H1 (cell line): Measurements from ENCODE around the gene OSBPL6. TPM values are rescaled to one million over a fixed set of nuclear protein-coding genes. Genes with fewer than 3 reads are reported as not detected.

ENCODE experiments used
- CTCF ChIA-PET: fragments of 300-600 bp; sonication (Branson Sonifier 250); formaldehyde crosslinking; loops from one replicate; lab custom pipeline; 2021; ENCODE audit not compliant: partially characterized antibody; lab: Charles Lee
- POLR2A ChIA-PET: fragments of 300-600 bp; sonication (Branson Sonifier 250); formaldehyde crosslinking; loops from one replicate; lab custom pipeline; 2021; ENCODE audit warnings: inconsistent platforms; ENCODE audit not compliant: partially characterized antibody; lab: Charles Lee
- DNase-seq, 2 experiments: peaks; one replicate each; pipeline versions ENCODE4 v3.0.0 to v3.0.0-alpha.2; 2010 to 2022; ENCODE audit warnings: low spot score in 2 of 2, low read depth in 1 of 2, mixed read lengths in 1 of 2
- FAIRE-seq: peaks from 2 replicates; lab custom pipeline; 2011; peaks lifted over from hg19 to GRCh38; lab: Jason Lieb, UNC
- H2AFZ ChIP-seq: 2 replicates; pipeline ENCODE4 v1.8.1; 2012; ENCODE audit warnings: low read length, inconsistent platforms
- H2AK5ac ChIP-seq: 2 replicates; pipeline ENCODE4 v1.6.1; 2013; ENCODE audit warnings: low read depth, low read length
- H2BK120ac ChIP-seq: replicated peaks from 2 replicates; pipeline ENCODE3; 2013; ENCODE audit warnings: low read depth, low read length, inconsistent platforms
- H2BK12ac ChIP-seq: 2 replicates; pipeline ENCODE4 v1.6.1; 2013; ENCODE audit warnings: low read depth, low read length
- H2BK15ac ChIP-seq: 2 replicates; pipeline ENCODE4 v1.6.1; 2013; ENCODE audit warnings: low read length
- H2BK20ac ChIP-seq: 2 replicates; pipeline ENCODE4 v1.6.1; 2013; ENCODE audit warnings: low read length
- H2BK5ac ChIP-seq: 2 replicates; pipeline ENCODE4 v1.6.1; 2013; ENCODE audit warnings: low read depth, low read length
- H3K14ac ChIP-seq: 2 replicates; pipeline ENCODE4 v1.6.1; 2013; ENCODE audit warnings: inconsistent platforms; ENCODE audit not compliant: insufficient read length
- H3K18ac ChIP-seq: 2 replicates; pipeline ENCODE4 v1.6.1; 2013; ENCODE audit warnings: low read length; ENCODE audit errors: extremely low read depth
- H3K23ac ChIP-seq: 2 replicates; pipeline ENCODE4 v1.6.1; 2013; ENCODE audit warnings: inconsistent platforms; ENCODE audit not compliant: insufficient read length
- H3K23me2 ChIP-seq: 2 replicates; pipeline ENCODE4 v1.6.1; 2013; ENCODE audit warnings: low read depth, low read length
- H3K27ac ChIP-seq: 2 replicates; pipeline ENCODE4 v1.6.1; 2011; ENCODE audit warnings: low read depth, low read length, inconsistent platforms
- H3K27me3 ChIP-seq, 4 experiments: replicated peaks in 1 of 4; 1 replicate in 1 of 4; 2 replicates in 3 of 4; pipeline versions ENCODE4 v1.6.1 to v1.8.1; 2011 to 2013; ENCODE audit warnings: low read length in 3 of 4, mild to moderate bottlenecking in 3 of 4, inconsistent platforms in 2 of 4, mixed read lengths in 2 of 4, moderate library complexity in 1 of 4; ENCODE audit not compliant: control insufficient read depth in 3 of 4, insufficient read depth in 3 of 4; ENCODE audit errors: extremely low read depth in 1 of 4
- H3K36me3 ChIP-seq, 4 experiments: 2 replicates each; pipeline versions ENCODE4 v1.6.1 to v1.8.1; 2011 to 2013; ENCODE audit warnings: mild to moderate bottlenecking in 4 of 4, low read length in 3 of 4, moderate library complexity in 2 of 4, control low read depth in 1 of 4, inconsistent platforms in 1 of 4; ENCODE audit not compliant: insufficient read depth in 4 of 4, control insufficient read depth in 2 of 4
- H3K4ac ChIP-seq: replicated peaks from 2 replicates; pipeline ENCODE3; 2013; ENCODE audit warnings: low read length, low read depth, mixed read lengths, inconsistent platforms; ENCODE audit not compliant: insufficient read length
- H3K4me1 ChIP-seq, 4 experiments: replicated peaks in 1 of 4; 1 replicate in 1 of 4; 2 replicates in 3 of 4; pipeline versions ENCODE4 v1.6.1 to v1.8.1; 2011 to 2013; ENCODE audit warnings: low read length in 3 of 4, inconsistent platforms in 2 of 4, mixed read lengths in 1 of 4; ENCODE audit not compliant: insufficient read depth in 4 of 4, control insufficient read depth in 3 of 4
- H3K4me2 ChIP-seq, 2 experiments: 2 replicates each; pipeline versions ENCODE4 v1.6.1 to v1.8.1; 2011 to 2013; ENCODE audit warnings: low read depth in 2 of 2, low read length in 2 of 2, control low read depth in 1 of 2, inconsistent platforms in 1 of 2, mild to moderate bottlenecking in 1 of 2; ENCODE audit not compliant: insufficient read depth in 1 of 2
- H3K4me3 ChIP-seq, 4 experiments: fragments of 200-600, 300-600 bp in 1 of 4; sonication (generic), shearing (Covaris generic), sonication (Bioruptor Twin) in 1 of 4; 2 replicates each; pipeline versions ENCODE4 v1.5.1 to v1.8.1; 2011 to 2016; ENCODE audit warnings: low read length in 4 of 4, low read depth in 3 of 4, control low read depth in 2 of 4, inconsistent platforms in 2 of 4, mild to moderate bottlenecking in 2 of 4, mixed read lengths in 1 of 4, moderate library complexity in 1 of 4; ENCODE audit not compliant: insufficient read depth in 2 of 4; ENCODE audit errors: extremely low read depth in 1 of 4
- H3K56ac ChIP-seq: replicated peaks from 2 replicates; pipeline ENCODE3; 2013; ENCODE audit warnings: low read depth, mild to moderate bottlenecking, mixed read lengths, low read length, inconsistent platforms; ENCODE audit not compliant: insufficient read length
- H3K79me1 ChIP-seq: 2 replicates; pipeline ENCODE4 v1.6.1; 2013; ENCODE audit warnings: low read depth, low read length, control low read depth
- H3K79me2 ChIP-seq, 2 experiments: 2 replicates each; pipeline versions ENCODE4 v1.6.1 to v1.8.1; 2012 to 2013; ENCODE audit warnings: low read length in 2 of 2, mild to moderate bottlenecking in 2 of 2, inconsistent platforms in 1 of 2; ENCODE audit not compliant: insufficient read depth in 2 of 2, control insufficient read depth in 1 of 2
- H3K9ac ChIP-seq, 4 experiments: replicated peaks in 1 of 4; 1 replicate in 1 of 4; 2 replicates in 3 of 4; pipeline versions ENCODE4 v1.6.1 to v1.8.1; 2011 to 2013; ENCODE audit warnings: low read depth in 3 of 4, low read length in 3 of 4, control low read depth in 2 of 4, mild to moderate bottlenecking in 2 of 4, moderate library complexity in 2 of 4, inconsistent platforms in 1 of 4; ENCODE audit errors: extremely low read depth in 1 of 4
- H3K9me3 ChIP-seq, 2 experiments: 2 replicates each; pipeline versions ENCODE4 v1.6.1 to v1.8.1; 2012 to 2013; ENCODE audit warnings: mild to moderate bottlenecking in 2 of 2, moderate library complexity in 2 of 2, control low read depth in 1 of 2, inconsistent platforms in 1 of 2, low read depth in 1 of 2, low read length in 1 of 2, mixed read lengths in 1 of 2; ENCODE audit not compliant: insufficient read depth in 2 of 2
- H4K20me1 ChIP-seq, 2 experiments: replicated peaks in 1 of 2; 2 replicates each; pipeline versions ENCODE3 to v1.8.1; 2011 to 2013; ENCODE audit warnings: inconsistent platforms in 2 of 2, low read length in 2 of 2, mild to moderate bottlenecking in 1 of 2; ENCODE audit not compliant: insufficient read depth in 2 of 2, control insufficient read depth in 1 of 2
- H4K5ac ChIP-seq: 2 replicates; pipeline ENCODE4 v1.6.1; 2013; ENCODE audit warnings: low read length, low read depth, mixed read lengths, inconsistent platforms; ENCODE audit not compliant: insufficient read length
- H4K8ac ChIP-seq: 2 replicates; pipeline ENCODE4 v1.8.0; 2013; ENCODE audit warnings: mild to moderate bottlenecking, moderate library complexity, low read length, inconsistent platforms; ENCODE audit not compliant: insufficient read depth; ENCODE audit errors: extremely low read depth
- H4K91ac ChIP-seq: replicated peaks from 2 replicates; pipeline ENCODE3; 2013; ENCODE audit warnings: low read length, mixed read lengths, inconsistent platforms; ENCODE audit not compliant: insufficient read length
- SIX5 ChIP-seq: IDR thresholded peaks from 2 replicates; pipeline ENCODE4 v1.6.1; 2011; ENCODE audit warnings: mild to moderate bottlenecking, low read depth, low read length
- WGBS, 2 experiments: shearing (Covaris generic) in 1 of 2; methylation state at CpG; one replicate each; pipeline versions ENCODE4 v1.1.6 to v1.1.7; 2013 to 2015; ENCODE audit warnings: low lambda C conversion rate in 2 of 2, mixed read lengths in 2 of 2, inconsistent platforms in 1 of 2, low coverage in 1 of 2, missing lambda C conversion rate in 1 of 2; ENCODE audit not compliant: insufficient replicate concordance in 2 of 2, insufficient coverage in 1 of 2, insufficient read length in 1 of 2; ENCODE audit errors: extremely low coverage in 1 of 2, missing lambda C conversion rate in 1 of 2; 5-methylcytosine and 5-hydroxymethylcytosine counted together
- polyA plus RNA-seq, 7 experiments: library from polyadenylated mRNA; depleted of rRNA in 3 of 7; stranded (reverse) in 5 of 7; unstranded in 2 of 7; fragments of >200 nt in 5 of 7; fragments of 200-250 nt in 2 of 7; gene quantifications; 1 replicate in 5 of 7; 2 replicates in 1 of 7; 4 replicates in 1 of 7; pipeline versions ENCODE4 v1.2.1 to v1.2.3, GENCODE V29; 2011 to 2013; ENCODE audit warnings: missing spikeins in 2 of 7, mixed read lengths in 2 of 7
- total RNA-seq: library from RNA; stranded (reverse); fragmentation: NEBNext Ultra II Directional; extraction: Animal tissue kit (Norgen Biotek cat#: 25700); gene quantifications from 2 replicates; pipeline ENCODE4 v1.2.1, GENCODE V29; 2021

Gene OSBPL6
- total and polyA plus RNA-seq, 2 of the 8 experiments (the other 6 are each of a cell fraction or from before 2014, with no cell fraction given): 1.7 to 5.6 TPM

DNA sequence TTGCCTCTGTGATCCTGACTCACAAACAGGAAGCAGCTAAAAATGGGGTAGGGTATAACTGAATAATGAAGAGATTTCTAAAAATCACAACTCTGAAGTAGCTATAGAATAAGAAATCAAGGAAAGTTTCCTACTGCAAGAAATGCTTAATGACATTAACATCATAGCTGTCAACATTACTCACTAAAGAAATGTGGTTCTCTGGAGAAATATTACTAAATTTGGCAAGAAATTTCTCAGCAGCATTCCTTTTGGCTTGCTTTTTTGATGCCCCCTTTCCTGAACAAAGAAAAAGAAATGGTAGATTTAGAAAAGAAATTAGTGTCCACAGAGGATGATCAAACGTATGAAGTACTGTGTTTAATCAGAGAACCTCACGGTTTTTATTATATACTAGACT is 247.1 kb downstream of the OSBPL6 start:
- WGBS, 2 experiments: 90% methylated on average over 2 of the region's 2 CpGs; no CpG with 5 or more reads in 1 of the 2 experiments
- Histone ChIP-seq H3K23me2 (no peaks in the 10 kb centered on the region), H2BK12ac (no peak overlapping the region), H3K4ac (no peak overlapping the region), H4K20me1 (no peaks in the 10 kb centered on the region), H2BK20ac (no peak overlapping the region), H3K56ac (no peak overlapping the region), H2AK5ac (no peak overlapping the region), H3K4me2 (no peak overlapping the region), H3K4me3 (no peak overlapping the region), H3K27ac (no peak overlapping the region), H3K4me1 (no peaks in the 10 kb centered on the region), H3K79me2 (no peaks in the 10 kb centered on the region; a peak in 1 of 4 replicates), H4K5ac (no peak overlapping the region), H3K18ac (no peak overlapping the region), H3K23ac (no peak overlapping the region), H2AFZ (no peak overlapping the region), H3K36me3 (peaks cover 15 to 79% (median 39%) of the 10 kb centered on the region in 4 experiments), H3K27me3 (no peaks in the 10 kb centered on the region), H4K91ac (no peak overlapping the region), H3K14ac (no peak overlapping the region), H3K9me3 (no peaks in the 10 kb centered on the region), H3K9ac (no peak overlapping the region), H3K79me1 (no peaks in the 10 kb centered on the region), H2BK120ac (no peak overlapping the region), H2BK5ac (no peak overlapping the region), H4K8ac (no peak overlapping the region), H2BK15ac (no peak overlapping the region)
- TF ChIP-seq SIX5: no peak
- ChIA-PET POLR2A (interaction anchor here (0.7 to 2.2 kb wide), 2 partner anchors 10 to 27 kb away, joined by 4 to 20 read pairs; partner anchors contain the start of genes PJVK and PRKRA), CTCF (interaction anchor here (0.9 to 2.1 kb wide), 2 partner anchors 10 to 23 kb away, joined by 3 to 6 read pairs; partner anchors contain the start of genes PJVK and PRKRA)
- FAIRE-seq (no peak), DNase-seq (no peak)
